B cell (primary cell): ENCODE measurements around the gene C14orf39.

Experiments used
- CTCF ChIP-seq: fragments of 200-600 bp; IDR thresholded peaks from one replicate; pipeline ENCODE4 v1.8.0; 2022; ENCODE audit warnings: antibody characterized with exemption, mild to moderate bottlenecking
- EZH2 ChIP-seq: IDR thresholded peaks from 2 replicates; pipeline ENCODE4 v1.6.1; 2012; ENCODE audit warnings: borderline replicate concordance, low read depth, mild to moderate bottlenecking, moderate library complexity, low read length; ENCODE audit not compliant: insufficient read depth, poor library complexity, severe bottlenecking

GRCh38 chr14:60490270-60490669 is 4.4 kb upstream of the C14orf39 start:
- TF ChIP-seq CTCF (no peak), EZH2 (no peak)
